GM12872 (cell line): ENCODE results near the gene WNT4.

Source experiments
- CTCF ChIP-seq: IDR thresholded peaks from 3 replicates; pipeline ENCODE4 v1.5.1; 2011; ENCODE audit warnings: low read depth, mild to moderate bottlenecking, low read length, moderate library complexity; ENCODE audit not compliant: insufficient read depth

The WNT4 gene

GRCh38 chr1:22184892-22185612 is 42.2 kb upstream of the WNT4 start:
- no peak for TF ChIP-seq CTCF

GRCh38 chr1:22184454-22184853 is 41.6 kb upstream of the WNT4 start:
- TF ChIP-seq CTCF = no peak

GRCh38 chr1:22182715-22183114 is 39.8 kb upstream of the WNT4 start:
- TF ChIP-seq CTCF = no peak

GRCh38 chr1:22179197-22179803 is 36.4 kb upstream of the WNT4 start:
- TF ChIP-seq CTCF = no peak

GRCh38 chr1:22177354-22178003 is 34.6 kb upstream of the WNT4 start:
- TF ChIP-seq CTCF = no peak

GRCh38 chr1:22176258-22176657 is 33.4 kb upstream of the WNT4 start:
- TF ChIP-seq CTCF = no peak

GRCh38 chr1:22174446-22175220 is 31.7 kb upstream of the WNT4 start:
- TF ChIP-seq CTCF = no peak
